ENCODE data around the gene N4BP2.

The N4BP2 gene

DNA sequence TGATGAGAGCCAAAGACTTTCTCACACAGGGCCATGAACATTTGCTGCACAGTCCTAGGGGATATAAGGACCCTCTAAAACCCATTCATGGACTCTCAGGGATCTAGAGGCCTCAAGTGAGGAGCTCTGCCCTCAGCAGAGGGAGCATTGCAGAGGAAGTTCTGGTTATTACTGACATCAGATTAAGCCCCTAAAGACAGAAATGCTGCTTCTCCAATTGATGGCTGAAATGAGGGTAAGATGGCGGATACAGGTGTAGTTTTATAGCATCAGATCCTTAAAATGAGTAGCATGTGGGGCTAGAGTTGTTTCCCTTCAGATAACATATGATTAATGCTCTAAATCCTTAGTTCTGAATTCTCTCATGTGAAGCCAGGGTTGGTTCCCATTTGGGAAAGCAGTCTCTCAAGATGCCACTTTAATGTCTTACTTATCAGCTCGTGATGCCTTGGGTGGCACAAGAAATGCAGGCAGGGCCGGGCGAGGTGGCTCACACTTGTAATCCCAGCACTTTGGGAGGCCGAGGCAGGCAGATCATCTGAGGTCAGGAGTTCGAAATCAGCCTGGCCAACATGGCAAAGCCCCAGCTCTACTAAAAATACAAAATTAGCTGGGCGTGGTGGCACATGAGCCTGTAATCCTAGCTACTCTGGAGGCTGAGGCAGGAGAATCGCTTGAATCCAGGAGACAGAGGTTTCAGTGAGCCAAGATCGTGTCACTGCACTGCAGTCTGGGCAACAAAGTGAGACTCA lies 148.0 kb downstream of the N4BP2 start:
- ChIA-PET CTCF (interaction anchor here (0.7 to 3.8 kb wide), 15 partner anchors 8 to 121 kb away, joined by 3 to 14 read pairs (median 4); partner anchors contain the start of gene RHOH), POLR2A (interaction anchor here (0.8 to 1.8 kb wide), 4 partner anchors 9 to 18 kb away, joined by 3 to 5 read pairs (median 3); no protein-coding TSS in a partner anchor)
- TF ChIP-seq, protein P1, sequence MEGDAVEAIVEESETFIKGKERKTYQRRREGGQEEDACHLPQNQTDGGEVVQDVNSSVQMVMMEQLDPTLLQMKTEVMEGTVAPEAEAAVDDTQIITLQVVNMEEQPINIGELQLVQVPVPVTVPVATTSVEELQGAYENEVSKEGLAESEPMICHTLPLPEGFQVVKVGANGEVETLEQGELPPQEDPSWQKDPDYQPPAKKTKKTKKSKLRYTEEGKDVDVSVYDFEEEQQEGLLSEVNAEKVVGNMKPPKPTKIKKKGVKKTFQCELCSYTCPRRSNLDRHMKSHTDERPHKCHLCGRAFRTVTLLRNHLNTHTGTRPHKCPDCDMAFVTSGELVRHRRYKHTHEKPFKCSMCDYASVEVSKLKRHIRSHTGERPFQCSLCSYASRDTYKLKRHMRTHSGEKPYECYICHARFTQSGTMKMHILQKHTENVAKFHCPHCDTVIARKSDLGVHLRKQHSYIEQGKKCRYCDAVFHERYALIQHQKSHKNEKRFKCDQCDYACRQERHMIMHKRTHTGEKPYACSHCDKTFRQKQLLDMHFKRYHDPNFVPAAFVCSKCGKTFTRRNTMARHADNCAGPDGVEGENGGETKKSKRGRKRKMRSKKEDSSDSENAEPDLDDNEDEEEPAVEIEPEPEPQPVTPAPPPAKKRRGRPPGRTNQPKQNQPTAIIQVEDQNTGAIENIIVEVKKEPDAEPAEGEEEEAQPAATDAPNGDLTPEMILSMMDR (IDR thresholded peaks at IDR 0.05; ENCODE audit: control extremely low read depth, extremely low read depth, low read depth, missing control alignments) = no peak
- DNase-seq (ENCODE audit: extremely low spot score) = no peak

DNA sequence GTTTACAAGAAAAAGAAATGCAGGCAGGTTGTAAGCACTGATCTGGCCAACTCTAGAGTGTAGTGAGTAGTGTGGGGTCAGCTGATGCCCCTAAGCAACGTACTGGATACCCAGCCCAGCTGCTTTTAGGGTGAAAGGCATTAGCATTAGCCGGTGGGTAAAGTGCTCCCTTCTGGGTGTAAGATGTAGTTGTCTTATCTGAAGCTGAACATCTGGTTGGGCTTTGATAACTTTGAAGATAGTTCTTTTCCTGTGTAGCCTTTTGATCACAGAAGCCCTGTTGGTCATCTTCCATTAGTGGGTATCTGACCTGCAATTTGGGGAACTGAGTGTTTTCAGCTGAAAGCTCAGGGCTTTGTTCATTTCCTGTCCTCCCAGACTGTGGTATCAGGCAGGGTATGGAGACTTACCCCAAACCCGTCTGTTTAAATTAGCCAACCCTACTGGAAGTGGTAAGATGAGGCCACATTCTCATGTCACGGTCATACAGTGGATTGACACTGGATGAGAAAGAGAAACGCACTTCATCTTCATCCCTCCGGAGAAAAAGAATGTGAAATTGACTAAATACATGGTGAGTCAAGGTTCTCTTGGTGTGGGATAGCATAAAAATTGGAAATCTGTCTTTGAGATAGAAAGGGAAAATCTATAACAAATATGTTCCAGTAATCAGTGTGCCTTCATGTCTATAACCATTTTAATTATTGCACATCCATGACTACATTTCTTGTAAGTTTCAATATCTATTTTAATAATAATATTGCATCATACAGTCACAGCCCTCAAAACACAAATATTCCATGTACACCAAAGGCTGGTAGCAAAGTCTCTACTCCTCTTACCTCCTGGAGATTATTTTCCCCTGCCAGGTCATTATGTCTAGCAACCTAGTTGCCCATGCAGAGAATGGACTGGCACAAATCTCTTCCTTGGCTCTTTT lies 148.9 kb downstream of the N4BP2 start:
- TF ChIP-seq, protein P1 (IDR thresholded peaks at IDR 0.05; ENCODE audit: control extremely low read depth, extremely low read depth, low read depth, missing control alignments) = no peak
- peak; percentile 51 for DNase-seq (ENCODE audit: extremely low spot score)
- CTCF ChIA-PET = interaction anchor here (0.7 to 3.8 kb wide), 18 partner anchors 9 to 120 kb away, joined by 3 to 14 read pairs (median 4); partner anchors contain the start of gene RHOH
- POLR2A ChIA-PET = interaction anchor here (0.8 to 1.8 kb wide), 4 partner anchors 8 to 19 kb away, joined by 3 to 5 read pairs (median 3); no protein-coding TSS in a partner anchor

DNA sequence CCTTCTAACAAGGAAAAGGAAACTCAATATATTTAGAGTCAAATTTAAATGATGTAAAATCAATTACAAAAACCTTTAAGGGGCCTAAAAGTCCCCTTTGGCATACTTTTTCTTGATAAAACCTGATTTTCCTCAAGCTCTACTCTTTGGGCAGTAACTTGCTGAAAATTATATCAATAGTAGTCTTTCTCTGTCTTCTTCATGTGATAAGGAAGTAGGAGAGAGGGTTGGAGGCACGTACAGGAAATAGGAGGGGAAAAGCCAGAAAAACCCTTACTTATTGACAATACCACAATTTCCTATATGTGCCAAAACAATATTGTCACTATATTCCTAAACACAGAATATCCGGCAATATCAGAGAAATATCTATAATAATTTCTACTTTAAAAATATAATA lies 149.8 kb downstream of the N4BP2 start:
- DNase-seq (ENCODE audit: extremely low spot score) = no peak
- TF ChIP-seq, protein P1 (IDR thresholded peaks at IDR 0.05; ENCODE audit: control extremely low read depth, extremely low read depth, low read depth, missing control alignments) = no peak
- ChIA-PET CTCF (interaction anchor here (0.6 to 3.5 kb wide), 9 partner anchors 10 to 119 kb away, joined by 3 to 14 read pairs (median 4); partner anchors contain the start of gene RHOH), POLR2A (interaction anchor here (0.6 to 2.0 kb wide), 2 partner anchors 9 to 20 kb away, joined by 3 to 9 read pairs; partner anchors contain the start of gene RHOH)

Measured in GM10248 (cell line).